T47D (cell line): ENCODE results near the gene GDF15.

ENCODE experiments used
- DNase-seq, 2 experiments: peaks; one replicate each; pipeline versions ENCODE4 v3.0.0 to v3.0.0-alpha.2; 2011 to 2012; ENCODE audit warnings: low read depth in 1 of 2, low spot score in 1 of 2
- JUND ChIP-seq: IDR thresholded peaks from 2 replicates; pipeline ENCODE4 v1.6.1; 2012; ENCODE audit warnings: low read depth
- in situ Hi-C: cut with HindIII; loops from 2 replicates; pipeline ENCODE4 v1.10.0; 2016; ENCODE audit warnings: low sequenced_read_pairs, low pct_unique_long_range_greater_than_20kb

The GDF15 gene

DNA sequence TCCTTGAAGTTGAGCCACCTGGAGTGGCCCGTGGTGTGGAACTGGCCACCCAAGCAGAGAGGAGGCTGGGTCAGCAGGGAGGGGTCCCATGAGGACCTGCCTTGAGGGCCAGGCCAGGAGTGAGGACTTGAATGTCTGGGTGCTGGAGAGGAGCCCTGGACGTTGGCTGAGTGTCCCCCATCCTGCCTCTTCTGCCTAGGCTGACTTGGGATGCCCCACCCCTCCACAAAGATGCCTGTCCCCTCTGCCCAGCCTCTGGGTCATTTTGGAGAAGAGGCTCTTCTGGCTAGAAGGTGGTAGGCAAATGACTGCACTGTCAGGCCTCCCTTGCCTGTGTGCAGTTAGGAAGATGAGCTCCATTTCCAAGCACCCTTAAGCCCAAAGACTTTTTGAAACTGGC lies 35.0 kb downstream of the GDF15 start:
- TF ChIP-seq JUND, result no peak
- DNase-seq, result no peak
- in situ Hi-C loops, result no loop called here

DNA sequence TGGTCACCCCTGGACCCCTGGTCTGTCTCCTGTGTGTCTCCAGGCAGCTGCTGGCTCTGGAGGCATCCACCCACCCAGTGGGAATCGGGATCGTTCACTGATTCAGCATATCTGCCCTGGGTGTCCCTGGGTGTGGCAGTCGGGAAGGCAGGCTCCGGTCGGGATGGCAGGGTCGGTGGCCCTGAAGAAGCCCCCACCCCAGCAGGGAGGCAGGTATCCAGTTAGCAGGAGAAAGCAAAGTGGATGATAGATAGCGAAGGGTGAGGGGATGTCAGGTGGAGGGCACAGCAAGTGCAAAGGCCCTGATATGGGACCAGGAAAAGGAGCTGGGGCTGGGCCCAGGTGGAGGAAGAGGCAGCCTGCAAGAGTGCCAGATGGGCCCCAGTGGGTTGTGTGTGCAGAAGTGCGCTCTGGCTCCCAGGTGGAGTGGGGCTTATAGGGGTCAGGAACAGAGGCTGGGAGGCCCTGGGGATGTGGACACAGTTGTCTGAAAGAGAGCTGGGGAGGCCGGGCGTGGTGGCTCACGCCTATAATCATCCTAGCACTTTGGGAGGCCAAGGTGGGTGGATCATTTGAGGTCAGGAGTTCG lies 35.5 kb downstream of the GDF15 start:
- DNase-seq, result no peak
- no peak for TF ChIP-seq JUND
- in situ Hi-C loops, result no loop called here

DNA sequence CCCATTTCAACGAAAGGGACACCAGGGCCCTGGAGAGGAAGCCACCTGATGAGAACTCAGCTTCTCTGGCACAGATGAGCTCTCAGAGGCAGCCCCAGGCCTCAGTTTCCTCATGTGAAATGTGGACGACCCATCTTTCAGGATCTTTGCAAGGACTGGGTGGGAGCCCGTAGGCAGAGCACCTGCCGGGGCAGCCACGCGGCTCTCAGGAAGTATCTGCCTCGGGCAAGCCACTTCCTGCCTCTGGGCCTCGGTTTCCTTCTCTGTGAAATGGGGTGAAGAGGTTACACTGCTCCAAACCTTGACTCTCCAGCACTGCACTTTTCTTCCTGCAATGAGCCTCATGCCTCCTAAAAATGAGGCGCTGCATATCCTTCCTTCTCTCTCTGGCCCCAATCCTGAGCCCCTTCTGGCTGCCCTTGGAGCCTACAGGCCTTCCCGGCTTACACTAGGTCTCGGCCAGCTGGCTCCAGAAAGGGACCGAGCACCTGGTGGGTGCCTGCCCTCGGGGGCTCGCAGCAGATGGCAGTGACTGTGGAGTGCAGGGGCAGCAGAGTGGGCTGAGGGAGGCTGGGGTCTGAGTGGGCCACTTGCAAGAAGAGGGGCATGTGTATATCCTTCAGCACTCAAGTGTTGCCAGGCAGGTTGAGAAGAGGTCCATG lies 36.7 kb downstream of the GDF15 start:
- in situ Hi-C loops, result no loop called here
- no peak for DNase-seq
- no peak for TF ChIP-seq JUND

GRCh38 chr19:18423258-18424020 lies 37.5 kb downstream of the GDF15 start:
- no peak for DNase-seq
- in situ Hi-C loops, result no loop called here
- no peak for TF ChIP-seq JUND

DNA sequence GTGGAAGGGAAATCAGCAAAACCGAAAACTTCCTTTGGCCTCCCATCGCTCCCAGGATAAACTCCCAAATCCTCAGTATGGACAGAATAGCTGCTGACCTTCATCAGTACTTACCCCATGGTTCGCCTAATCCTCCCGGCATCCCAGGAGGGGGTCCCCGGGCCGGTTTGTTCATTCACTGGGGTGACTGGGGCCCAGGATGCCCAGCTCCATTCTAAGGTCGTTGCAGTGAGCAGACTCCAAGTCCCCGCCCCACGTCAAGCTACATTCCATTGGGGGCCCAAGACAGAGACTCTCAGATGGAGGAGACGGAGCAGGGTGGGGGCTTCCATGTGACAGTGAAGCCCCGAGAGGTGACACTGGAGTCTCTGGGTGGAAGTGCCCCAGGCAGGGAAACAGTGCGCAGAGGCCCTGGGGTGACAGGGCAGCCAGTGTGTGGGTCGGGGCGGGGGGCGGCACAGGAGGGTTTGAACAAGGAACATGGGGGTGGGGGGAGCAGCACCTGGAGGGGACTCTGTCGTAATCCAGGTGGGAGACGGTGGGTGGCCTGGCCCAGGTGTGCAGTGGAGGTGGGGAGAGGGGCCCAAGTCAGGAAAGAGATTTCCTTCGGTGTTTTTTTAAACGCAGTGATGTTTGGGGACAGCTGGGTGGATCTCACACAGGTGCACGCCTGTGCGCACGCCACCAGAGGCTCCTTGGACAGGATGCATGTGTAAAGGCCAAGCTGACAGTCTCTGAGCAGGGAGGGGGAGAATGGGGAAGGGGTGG lies 38.3 kb downstream of the GDF15 start:
- in situ Hi-C loops, result no loop called here
- no peak for DNase-seq
- no peak for TF ChIP-seq JUND

DNA sequence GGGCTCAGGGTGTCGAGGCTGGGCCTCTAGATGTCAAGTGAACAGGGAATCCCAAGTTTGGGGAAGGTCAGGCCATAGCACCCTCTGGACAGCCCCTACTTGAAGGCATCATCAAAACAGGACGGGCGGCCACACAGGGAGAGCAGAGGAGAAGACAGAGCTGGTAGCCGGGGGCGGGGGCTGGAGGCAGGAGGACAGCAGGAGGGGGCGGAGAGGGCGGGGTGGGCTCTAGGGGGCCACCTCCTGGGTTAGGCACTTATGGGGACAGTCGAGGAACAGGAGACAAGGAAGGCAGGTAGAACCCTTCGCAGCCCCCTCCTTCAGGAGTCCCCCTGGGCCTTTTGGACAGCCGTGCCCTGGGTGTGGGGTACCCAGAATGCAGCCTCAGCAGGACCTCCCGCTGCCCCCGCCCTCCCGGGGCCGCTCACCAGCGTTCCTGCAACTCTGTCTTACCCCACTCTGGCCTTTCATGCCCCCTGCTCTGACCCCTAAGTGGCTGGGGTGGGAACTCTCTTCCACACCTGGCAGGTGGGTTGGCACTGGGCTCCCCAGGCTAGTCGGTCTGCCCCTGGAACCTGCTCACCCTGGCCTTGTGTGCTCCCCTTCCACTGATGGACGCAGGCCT lies 39.0 kb downstream of the GDF15 start:
- in situ Hi-C loops, result no loop called here
- TF ChIP-seq JUND, result no peak
- DNase-seq, result no peak

GRCh38 chr19:18425515-18426415 lies 39.8 kb downstream of the GDF15 start:
- in situ Hi-C loops, result no loop called here
- no peak for DNase-seq
- TF ChIP-seq JUND, result no peak

DNA sequence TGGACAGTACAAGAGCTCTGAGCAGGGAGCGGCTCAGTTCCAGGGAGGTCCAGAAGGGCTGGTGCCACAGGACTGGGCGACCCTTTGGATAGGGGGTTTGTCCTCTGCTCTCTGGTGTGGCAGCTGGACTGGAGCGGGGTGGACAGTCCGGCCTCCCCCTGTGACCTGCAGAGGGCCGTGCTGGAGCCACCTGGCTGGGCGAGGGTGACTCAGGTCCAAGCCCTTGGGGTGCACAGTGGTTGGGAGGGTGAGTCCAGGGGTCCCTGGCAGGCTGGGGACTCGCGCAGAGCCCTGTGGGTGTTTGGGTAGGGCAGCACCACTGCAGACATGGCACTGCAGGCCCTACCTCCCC lies 40.4 kb downstream of the GDF15 start:
- no peak for DNase-seq
- in situ Hi-C loops, result no loop called here
- no peak for TF ChIP-seq JUND

- TF ChIP-seq JUND, result no peak
- in situ Hi-C loops, result no loop called here
- DNase-seq, result no peak
Observed at GRCh38 chr19:18427080-18427742, 41.3 kb downstream of the GDF15 start.

GRCh38 chr19:18427743-18428113 lies 41.8 kb downstream of the GDF15 start:
- in situ Hi-C loops, result no loop called here
- no peak for DNase-seq
- TF ChIP-seq JUND, result no peak

- in situ Hi-C loops, result no loop called here
- DNase-seq, result no peak
- no peak for TF ChIP-seq JUND
Observed at GRCh38 chr19:18428173-18428786, 42.3 kb downstream of the GDF15 start.
